ENCODE data around the gene BRD1. TPM values are rescaled to one million over a fixed set of nuclear protein-coding genes. Genes with fewer than 3 reads are reported as not detected.
A peak's percentile ranks its signal among the peaks of the same experiment; 100 is the strongest.
"Not testable (repeated sequence)": the region's sequence is repeated elsewhere in the genome, so short reads cannot be mapped to it uniquely, and the experiment has no call there.

Gene BRD1
- total and polyA plus RNA-seq, 2 donors = 26.3 to 29.4 TPM

DNA sequence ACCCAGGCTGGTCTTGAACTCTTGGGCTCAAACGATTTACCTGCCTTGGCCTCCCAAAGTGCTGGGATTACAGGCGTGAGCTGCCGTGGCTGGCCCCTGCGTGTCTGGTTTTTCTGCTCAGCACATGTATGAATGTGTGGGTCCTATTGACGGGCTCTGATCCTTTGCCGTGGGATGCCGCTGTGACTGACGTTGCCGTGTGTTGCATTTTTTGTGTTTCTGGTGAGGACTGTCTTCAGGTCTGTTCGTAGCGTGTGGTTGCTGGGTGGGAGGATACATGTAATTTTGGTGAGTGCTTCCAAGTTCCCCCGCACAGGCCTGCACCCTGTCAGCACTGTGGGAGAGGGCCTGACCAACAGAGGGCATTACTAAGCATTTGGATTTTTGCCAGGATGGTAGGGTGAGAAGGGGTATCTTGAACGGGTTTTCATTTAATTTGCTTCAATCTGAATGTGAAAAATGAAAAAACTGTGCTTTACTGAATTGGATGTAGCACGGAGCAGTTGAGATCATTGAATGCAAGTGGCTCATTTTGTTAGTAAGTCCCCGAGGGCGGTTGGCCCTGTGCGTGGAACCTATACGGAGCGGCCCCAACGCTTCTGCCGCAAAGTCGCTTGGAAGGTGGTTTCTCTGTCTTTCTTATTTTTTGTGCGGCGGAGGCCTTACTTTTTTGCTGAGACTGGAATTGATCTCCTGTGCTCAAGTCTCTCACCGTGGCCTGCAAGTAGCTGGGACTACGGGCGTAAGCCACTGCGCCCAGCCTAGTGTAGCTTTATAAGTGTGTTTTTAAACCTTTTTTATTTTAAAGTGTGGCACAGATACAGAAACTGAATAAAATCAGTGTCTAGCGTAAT is 34.2 kb upstream of the BRD1 start:
- no peak overlapping the region for H3K4me3 ChIP-seq (ENCODE audit: low read depth, low read length)
- no peaks in the 10 kb centered on the region for H3K4me1 ChIP-seq (ENCODE audit: insufficient read depth)
- H3K27ac ChIP-seq (ENCODE audit: low read depth) = no peak overlapping the region
- 92% methylated on average over 29 of the region's 29 CpGs for WGBS
- no peak for DNase-seq (ENCODE audit: extremely low spot score)
- H3K36me3 ChIP-seq (ENCODE audit: insufficient read depth) = no peaks in the 10 kb centered on the region

DNA sequence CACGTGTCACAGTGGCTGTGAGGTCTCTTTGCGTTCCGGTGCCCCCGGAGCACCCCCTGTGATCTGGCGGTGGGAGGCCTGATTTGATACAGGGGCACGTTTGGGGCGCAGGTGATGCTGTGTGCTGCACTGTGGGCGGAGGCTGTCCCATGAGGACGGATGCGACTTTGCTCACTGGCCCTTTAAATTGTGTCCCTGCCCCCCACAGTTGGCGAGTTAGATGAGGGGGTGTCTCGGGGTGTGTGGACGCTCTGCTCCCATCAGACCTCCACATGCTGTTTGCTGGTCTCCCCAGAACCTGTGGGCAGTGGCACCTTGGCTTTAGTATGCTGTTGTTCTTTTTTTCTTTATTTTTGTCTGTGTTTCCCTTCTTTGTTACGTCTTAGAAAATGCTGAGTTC is 31.2 kb upstream of the BRD1 start:
- Histone ChIP-seq H3K4me1 (ENCODE audit: insufficient read depth) (no peaks in the 10 kb centered on the region), H3K4me3 (ENCODE audit: low read depth, low read length) (no peak overlapping the region), H3K36me3 (ENCODE audit: insufficient read depth) (no peaks in the 10 kb centered on the region), H3K27ac (ENCODE audit: low read depth) (no peak overlapping the region)
- WGBS = 84% methylated on average over 14 of the region's 14 CpGs
- DNase-seq (ENCODE audit: extremely low spot score) = no peak

DNA sequence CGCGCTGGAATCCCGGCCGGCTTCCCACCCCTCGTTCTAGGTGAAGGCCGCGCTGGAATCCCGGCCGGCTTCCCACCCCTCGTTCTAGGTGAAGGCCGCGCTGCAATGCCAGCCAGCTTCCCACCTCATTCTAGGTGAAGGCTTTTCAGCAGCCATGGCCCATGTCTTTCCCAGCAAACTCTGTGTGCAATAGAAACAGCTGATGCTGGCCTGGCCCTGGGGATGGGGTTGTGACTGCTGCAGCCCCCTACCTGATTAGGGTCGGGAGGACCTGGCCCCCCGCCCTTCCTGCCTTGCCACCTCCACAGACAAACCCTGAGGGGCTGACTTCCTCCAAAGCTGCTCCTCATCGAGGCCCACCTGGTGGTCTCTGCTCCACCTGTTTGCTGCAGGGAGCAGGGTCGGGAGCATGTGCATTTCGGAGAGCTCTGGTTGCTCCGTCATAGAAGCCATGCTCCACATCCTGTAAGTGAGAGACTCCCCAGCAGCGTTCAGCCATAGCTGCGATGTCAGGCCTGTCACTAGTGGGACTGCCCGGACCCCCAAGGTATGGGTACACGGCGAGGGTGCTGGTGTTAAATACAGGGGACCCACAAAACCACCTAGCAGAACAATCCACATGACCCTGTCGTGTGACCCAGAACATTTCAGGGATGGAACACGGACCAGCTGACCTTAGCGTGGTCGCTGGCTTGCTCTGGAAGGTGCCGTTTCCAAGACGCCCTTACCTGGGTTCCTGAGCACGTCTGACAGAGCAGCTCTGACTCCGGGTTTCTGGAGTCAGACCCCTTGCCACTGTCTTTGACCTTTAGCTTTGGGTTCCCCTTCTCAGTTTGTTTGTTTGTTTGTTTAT is 29.3 kb upstream of the BRD1 start:
- H3K4me1 ChIP-seq (ENCODE audit: insufficient read depth) = no peaks in the 10 kb centered on the region
- 88% methylated on average over 27 of the region's 31 CpGs for WGBS
- H3K4me3 ChIP-seq (ENCODE audit: low read depth, low read length) = no peak overlapping the region
- no peaks in the 10 kb centered on the region for H3K36me3 ChIP-seq (ENCODE audit: insufficient read depth)
- H3K27ac ChIP-seq (ENCODE audit: low read depth) = no peak overlapping the region
- no peak for DNase-seq (ENCODE audit: extremely low spot score)

DNA sequence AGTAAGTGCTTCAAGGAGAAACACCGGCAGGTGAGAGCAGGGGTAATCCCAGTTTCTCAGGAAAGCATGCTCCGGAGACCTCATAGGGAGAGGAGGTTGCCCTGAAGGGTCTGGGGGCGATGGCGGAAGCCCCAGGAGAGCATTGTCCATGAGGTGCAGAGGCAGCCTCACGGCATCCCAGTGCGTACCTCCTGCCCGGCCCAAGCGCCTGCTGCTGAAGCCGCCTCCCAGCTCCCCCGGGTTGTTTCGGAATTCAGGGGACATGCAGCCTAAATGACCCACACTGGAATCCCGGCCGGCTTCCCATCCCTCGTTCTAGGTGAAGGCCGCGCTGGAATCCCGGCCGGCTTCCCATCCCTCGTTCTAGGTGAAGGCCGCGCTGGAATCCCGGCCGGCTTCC is 28.7 kb upstream of the BRD1 start:
- Histone ChIP-seq H3K4me3 (ENCODE audit: low read depth, low read length) (no peak overlapping the region), H3K27ac (ENCODE audit: low read depth) (no peak overlapping the region), H3K4me1 (ENCODE audit: insufficient read depth) (no peaks in the 10 kb centered on the region), H3K36me3 (ENCODE audit: insufficient read depth) (no peaks in the 10 kb centered on the region)
- 89% methylated on average over 18 of the region's 23 CpGs for WGBS
- DNase-seq (ENCODE audit: extremely low spot score) = no peak

DNA sequence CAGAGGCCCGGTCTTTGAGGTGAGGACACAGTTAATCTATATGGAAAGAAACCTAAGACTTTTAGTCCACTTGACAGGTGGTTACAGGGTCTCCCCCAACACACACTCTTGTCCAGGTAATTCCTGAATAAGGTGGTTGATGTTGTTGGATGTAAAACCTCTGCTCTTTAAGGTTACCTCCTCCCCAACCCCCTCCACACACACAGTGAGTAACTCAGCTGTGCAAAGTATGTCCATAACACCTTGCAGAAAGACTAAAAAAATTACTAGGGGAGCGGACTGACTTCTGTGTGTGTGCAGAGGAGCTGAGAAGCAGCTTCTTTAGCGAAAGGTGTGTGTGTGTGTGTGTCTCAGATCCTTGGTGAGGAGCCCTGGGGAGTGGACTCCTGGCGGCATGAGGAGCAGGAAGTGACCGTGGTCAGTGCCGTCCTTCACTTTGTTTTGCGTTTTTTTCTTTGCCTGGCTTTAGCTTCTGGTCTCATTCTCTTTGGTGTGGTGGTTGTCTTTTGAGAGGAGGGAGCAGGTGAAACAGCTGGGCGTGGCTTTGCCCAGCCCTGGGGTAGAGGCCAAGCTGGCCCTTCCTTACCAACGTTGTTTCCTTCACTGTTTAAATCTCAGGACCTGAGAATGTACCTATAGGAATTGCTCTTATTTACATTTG is 27.7 kb upstream of the BRD1 start:
- WGBS = 50% methylated on average over 9 of the region's 9 CpGs
- Histone ChIP-seq H3K4me1 (ENCODE audit: insufficient read depth) (no peaks in the 10 kb centered on the region), H3K4me3 (ENCODE audit: low read depth, low read length) (no peak overlapping the region), H3K36me3 (ENCODE audit: insufficient read depth) (no peaks in the 10 kb centered on the region), H3K27ac (ENCODE audit: low read depth) (no peak overlapping the region)
- DNase-seq (ENCODE audit: extremely low spot score) = no peak

DNA sequence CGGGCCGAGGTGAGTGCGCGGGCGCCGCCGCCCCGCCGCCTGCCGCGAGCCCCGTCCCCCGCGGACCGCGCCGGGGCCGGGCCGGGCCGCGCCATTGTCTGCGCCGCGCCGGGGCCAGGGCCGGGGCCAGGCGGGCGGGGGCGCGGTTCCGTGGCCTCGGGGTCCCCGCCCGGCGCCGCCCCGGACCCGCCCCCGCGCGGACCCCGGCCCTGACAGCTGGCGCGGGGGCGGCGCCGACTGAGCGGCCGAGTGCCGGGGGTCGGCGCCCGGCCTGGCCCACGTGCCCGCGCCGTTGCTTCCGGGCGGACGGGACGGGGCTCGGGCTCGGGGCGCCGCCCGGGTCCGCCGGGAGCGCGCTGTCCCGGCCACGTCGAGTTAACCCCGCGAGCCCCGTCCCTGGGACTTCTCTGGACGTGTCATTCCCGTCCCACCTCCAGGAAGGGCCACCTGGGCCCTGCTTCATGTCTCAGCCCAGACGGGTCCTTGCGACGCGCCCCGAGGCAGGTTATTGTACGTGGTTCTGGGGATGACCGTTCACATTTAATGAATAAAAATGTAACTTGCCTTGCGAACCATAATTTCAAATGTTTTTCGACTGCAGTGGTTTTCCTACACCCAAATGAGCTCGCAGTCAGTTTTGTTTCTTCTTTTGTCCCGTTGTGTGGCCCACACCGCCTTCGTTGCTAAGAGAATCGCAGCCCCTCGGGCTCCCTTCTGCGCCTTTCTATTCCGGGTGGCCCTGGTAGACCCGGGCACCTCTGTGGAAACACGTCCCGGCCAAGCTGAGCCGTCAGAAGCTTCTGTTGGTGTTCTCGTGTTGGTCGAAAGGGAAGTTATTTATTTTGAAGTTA is 26.5 kb upstream of the BRD1 start:
- Histone ChIP-seq H3K27ac (ENCODE audit: low read depth) (no peak overlapping the region), H3K4me3 (ENCODE audit: low read depth, low read length) (peak overlapping the region; percentile 92), H3K36me3 (ENCODE audit: insufficient read depth) (no peaks in the 10 kb centered on the region), H3K4me1 (ENCODE audit: insufficient read depth) (no peaks in the 10 kb centered on the region)
- WGBS = under 1% methylated on average over 101 of the region's 101 CpGs
- no peak for DNase-seq (ENCODE audit: extremely low spot score)

DNA sequence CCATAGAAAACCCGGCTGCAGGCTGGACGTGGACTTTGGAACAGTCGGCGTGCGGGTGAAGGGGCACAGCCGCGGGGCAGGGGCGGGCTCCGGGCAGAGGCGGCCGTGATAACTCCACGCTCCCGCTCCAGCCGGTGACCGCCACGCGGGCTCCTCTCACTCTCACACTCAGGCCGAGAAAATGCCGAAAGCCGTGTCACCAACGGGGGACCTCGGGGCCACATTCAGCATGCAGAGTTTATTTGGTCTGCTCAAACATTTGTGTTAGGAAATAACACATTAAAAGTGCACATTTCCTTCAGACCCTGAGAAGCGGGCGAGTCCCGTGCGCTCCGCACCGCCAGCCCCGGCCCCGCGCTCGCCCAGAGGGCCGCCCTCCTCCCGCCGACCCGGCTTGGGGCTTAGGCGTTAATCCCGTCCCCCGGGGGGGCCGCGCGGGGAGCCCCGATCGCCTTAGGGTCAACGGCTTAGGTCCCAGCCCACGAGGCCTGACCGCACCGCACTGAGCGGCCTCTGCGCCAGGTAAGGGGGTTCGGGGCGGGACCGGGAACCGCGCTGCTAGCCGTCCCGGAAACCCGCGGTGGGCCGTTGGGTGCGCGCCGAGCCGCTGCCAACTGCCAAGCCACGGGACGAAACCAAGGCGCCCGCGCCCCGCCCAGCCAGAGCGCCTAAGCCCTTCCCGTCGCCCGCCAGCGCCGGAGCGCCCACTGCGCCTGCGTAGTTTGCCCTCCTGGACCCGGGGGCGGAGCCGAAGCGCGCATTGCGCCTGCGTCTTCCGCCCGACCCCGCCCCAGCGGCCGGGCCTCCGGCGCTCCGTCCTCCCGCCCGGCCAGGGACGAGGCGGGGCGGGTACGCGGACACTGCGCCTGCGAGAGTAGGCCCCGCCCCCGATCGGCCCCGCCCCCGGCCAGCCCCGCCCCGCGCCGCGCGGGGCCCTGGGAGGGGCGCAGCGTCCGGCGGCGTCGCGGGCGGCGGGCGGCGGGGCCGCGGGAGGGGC is 25.5 kb upstream of the BRD1 start, which contains the start of gene ZBED4:
Gene ZBED4, plus strand, starts transcription at position 947 of the 997 bp plus-strand sequence. CDS start 29,819 bp downstream, outside the sequence.
- no peaks in the 10 kb centered on the region for H3K36me3 ChIP-seq (ENCODE audit: insufficient read depth)
- under 1% methylated on average over 127 of the region's 127 CpGs for WGBS
- H3K4me1 ChIP-seq (ENCODE audit: insufficient read depth) = no peaks in the 10 kb centered on the region
- DNase-seq (ENCODE audit: extremely low spot score) = peak; percentile 85
- peak within 1 kb of the TSS; percentile 92 for H3K4me3 ChIP-seq (ENCODE audit: low read depth, low read length)
- peak within 1 kb of the TSS; percentile 92 for H3K27ac ChIP-seq (ENCODE audit: low read depth)

DNA sequence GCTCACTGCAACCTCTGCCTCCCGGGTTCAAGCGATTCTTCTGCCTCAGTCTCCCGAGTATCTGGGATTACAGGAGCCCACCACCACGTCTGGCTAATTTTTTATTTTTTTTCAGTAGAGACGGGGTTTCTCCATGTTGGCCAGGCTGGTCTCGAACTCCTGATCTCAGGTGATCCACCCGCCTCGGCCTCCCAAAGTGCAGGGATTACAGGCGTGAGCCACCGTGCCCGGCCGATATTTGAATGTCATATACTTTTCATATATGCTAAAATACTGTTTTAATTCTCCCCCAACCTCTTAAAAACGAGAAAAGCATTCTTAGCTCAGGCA is 24.9 kb upstream of the BRD1 start:
- WGBS = 57% methylated on average over 13 of the region's 13 CpGs
- not testable (repeated sequence) for H3K27ac ChIP-seq (ENCODE audit: low read depth); H3K36me3 ChIP-seq (ENCODE audit: insufficient read depth); DNase-seq (ENCODE audit: extremely low spot score); H3K4me1 ChIP-seq (ENCODE audit: insufficient read depth)
- peak overlapping the region; percentile 55 for H3K4me3 ChIP-seq (ENCODE audit: low read depth, low read length)

DNA sequence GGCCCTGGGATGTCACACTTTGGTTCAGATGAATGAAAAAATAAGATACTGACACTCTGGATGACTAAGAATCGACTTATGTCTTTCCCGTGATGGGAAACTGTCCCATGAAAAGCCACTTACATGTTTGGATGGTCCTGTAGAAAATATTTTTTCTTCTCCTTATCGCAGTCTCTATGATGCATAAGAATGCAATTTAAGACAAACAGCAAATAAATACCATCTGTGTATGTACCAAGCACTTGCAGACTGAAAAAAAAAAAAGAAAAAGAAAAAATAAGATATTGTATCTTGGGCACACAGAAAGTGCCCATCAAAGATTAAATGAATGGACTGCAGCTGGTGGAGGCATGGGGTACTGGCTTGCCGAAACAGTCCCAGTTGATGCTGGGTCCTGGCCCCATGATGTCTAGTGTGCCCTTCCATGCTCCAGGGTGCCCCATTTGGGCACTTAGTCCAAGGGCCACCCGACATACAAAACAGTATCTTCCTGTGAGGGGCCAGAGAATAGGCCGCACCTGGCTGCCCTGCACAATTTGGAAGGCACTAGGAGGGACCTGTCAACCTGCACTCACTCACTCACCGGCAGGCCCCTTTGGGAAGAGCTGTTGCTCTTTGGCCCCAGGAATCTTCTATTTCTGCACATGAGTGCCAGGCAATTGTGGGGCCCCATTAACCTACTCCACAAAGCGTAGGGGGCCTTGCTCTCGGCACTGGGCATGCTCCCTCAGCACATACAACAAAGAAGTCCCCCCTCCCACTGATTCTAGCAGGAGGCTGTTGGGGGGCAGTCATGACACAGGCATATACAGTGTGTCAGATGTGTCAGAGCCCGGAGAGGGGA is 23.5 kb upstream of the BRD1 start:
- Histone ChIP-seq H3K4me1 (ENCODE audit: insufficient read depth) (no peaks in the 10 kb centered on the region), H3K36me3 (ENCODE audit: insufficient read depth) (no peaks in the 10 kb centered on the region), H3K27ac (ENCODE audit: low read depth) (no peak overlapping the region), H3K4me3 (ENCODE audit: low read depth, low read length) (no peak overlapping the region)
- WGBS = 79% methylated on average over 10 of the region's 10 CpGs
- DNase-seq (ENCODE audit: extremely low spot score) = no peak

DNA sequence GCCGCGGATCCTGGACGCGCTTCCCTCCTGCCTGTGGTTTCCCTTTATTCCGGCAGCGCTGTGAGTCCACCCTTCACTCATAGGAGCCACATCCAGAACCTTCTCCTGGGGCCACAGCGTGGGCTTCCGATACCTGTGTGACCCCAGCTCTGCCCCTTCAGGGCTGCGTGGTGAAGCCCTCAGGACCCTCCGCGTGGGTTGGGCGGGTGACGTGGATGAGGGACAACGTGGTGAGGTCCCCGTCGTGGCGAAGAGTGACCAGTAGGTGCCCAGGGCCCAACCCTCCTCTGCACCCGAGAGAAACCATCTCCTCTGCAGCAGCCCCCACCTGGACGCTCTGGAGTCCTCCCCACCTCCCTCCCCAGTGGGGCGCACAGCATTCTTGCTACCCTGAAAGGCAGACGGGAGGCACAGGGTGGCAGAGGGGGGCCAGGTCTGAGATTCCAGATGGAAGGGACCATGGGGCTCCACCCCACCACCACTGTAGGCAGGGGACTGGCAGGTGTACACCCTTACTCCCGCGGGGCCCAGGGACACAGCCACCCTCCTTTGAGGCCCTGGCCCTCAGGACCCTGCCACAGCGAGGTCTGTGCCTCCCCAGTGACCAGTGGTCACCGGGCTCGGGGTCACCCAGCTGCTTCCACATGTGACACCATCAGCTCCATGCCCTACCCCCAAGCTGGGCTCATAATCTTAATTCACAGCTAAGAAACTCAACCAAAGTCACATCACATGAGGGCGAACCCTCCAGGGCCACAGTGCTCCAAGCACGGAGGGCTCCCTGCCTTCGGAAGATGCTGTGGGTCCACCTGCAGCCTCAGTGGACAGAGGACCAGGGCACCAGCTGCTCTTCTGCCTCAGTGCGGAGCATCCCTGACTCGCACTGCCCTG is 22.6 kb upstream of the BRD1 start:
- Histone ChIP-seq H3K27ac (ENCODE audit: low read depth) (no peak overlapping the region), H3K4me1 (ENCODE audit: insufficient read depth) (no peaks in the 10 kb centered on the region), H3K4me3 (ENCODE audit: low read depth, low read length) (no peak overlapping the region), H3K36me3 (ENCODE audit: insufficient read depth) (no peaks in the 10 kb centered on the region)
- DNase-seq (ENCODE audit: extremely low spot score) = no peak
- WGBS = 48% methylated on average over 31 of the region's 31 CpGs
